Mammary epithelial cell (primary cell): ENCODE measurements around the gene GABPB2.

ENCODE experiments used
- EZH2 ChIP-seq: IDR thresholded peaks from 2 replicates; pipeline ENCODE4 v1.6.1; 2012; ENCODE audit warnings: low read length, inconsistent platforms, borderline replicate concordance
- TF ChIP-seq, protein P1 (sequence below), 2 donors: IDR thresholded peaks in 1 of 2; conservative IDR thresholded peaks in 1 of 2; 2 replicates each; pipeline ENCODE4 v1.5.1; 2011 to 2012; ENCODE audit warnings: inconsistent platforms in 2 of 2, low read length in 2 of 2, mild to moderate bottlenecking in 2 of 2, control low read depth in 1 of 2, low read depth in 1 of 2; ENCODE audit not compliant: insufficient read depth in 1 of 2; ENCODE audit errors: extremely low read depth in 1 of 2

DNA sequence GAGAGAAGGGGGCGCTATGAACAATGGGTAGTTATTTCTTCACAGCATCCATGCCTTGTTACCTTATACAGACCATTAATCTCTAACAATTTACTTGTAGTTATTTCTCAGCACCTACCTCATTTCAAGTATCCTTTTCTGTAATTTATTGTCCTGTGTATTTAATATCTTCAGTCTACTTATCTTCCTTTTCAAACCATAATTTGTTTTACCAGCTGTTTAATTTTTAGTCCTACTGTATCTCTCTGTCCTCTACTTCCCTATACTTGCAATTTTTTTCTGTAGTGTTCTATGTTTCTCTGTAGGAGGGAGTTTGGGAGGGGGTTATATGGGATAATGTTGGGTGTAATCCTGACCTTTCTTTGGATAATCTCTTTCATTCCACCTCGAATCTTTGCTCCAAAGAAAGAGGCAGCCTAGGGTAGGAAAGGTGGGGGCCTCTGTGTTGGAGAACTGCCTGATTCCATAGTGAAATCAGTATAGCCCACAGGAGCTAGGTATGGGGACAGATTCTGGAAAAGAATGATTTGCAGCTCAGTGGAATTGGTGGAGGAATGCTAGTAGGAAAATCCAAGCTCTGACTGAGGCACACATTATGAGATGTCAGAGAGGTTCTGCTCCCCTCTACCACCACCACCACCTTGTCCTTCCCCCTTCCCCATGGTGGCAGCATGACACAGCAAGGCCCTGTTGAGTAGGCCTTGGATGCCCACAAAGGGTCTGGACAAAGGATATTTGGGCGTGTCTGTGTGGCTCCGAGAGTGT, 9.7 kb upstream of the GABPB2 start:
- TF ChIP-seq, protein P1, sequence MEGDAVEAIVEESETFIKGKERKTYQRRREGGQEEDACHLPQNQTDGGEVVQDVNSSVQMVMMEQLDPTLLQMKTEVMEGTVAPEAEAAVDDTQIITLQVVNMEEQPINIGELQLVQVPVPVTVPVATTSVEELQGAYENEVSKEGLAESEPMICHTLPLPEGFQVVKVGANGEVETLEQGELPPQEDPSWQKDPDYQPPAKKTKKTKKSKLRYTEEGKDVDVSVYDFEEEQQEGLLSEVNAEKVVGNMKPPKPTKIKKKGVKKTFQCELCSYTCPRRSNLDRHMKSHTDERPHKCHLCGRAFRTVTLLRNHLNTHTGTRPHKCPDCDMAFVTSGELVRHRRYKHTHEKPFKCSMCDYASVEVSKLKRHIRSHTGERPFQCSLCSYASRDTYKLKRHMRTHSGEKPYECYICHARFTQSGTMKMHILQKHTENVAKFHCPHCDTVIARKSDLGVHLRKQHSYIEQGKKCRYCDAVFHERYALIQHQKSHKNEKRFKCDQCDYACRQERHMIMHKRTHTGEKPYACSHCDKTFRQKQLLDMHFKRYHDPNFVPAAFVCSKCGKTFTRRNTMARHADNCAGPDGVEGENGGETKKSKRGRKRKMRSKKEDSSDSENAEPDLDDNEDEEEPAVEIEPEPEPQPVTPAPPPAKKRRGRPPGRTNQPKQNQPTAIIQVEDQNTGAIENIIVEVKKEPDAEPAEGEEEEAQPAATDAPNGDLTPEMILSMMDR (conservative IDR thresholded peaks at IDR 0.05 in 1 of 2, IDR thresholded peaks at IDR 0.05 in 1 of 2; ENCODE audit: extremely low read depth in 1 of 2, insufficient read depth in 1 of 2, low read depth in 1 of 2, low read length in 2 of 2) = no peak
- no peak for TF ChIP-seq EZH2
